Chondrocyte (in vitro differentiated cells): Measurements from ENCODE around the gene CDSN. TPM values are rescaled to one million over a fixed set of nuclear protein-coding genes. Genes with fewer than 3 reads are reported as not detected.

ENCODE experiments used
- DNase-seq: peaks from one replicate; pipeline ENCODE4 v3.0.0; 2021; ENCODE audit warnings: mixed read lengths, low spot score
- H3K27ac Mint-ChIP-seq: one replicate; pipeline ENCODE4 v1.8.0; 2021; ENCODE audit warnings: mild to moderate bottlenecking, moderate library complexity, mixed read lengths; ENCODE audit not compliant: unreplicated experiment
- H3K27me3 Mint-ChIP-seq: 2 replicates; pipeline ENCODE4 v1.8.0; 2021; ENCODE audit warnings: low read depth, mixed read lengths
- H3K36me3 Mint-ChIP-seq: 2 replicates; pipeline ENCODE4 v1.8.0; 2021; ENCODE audit warnings: low read depth, mixed read lengths
- H3K4me1 Mint-ChIP-seq: 2 replicates; pipeline ENCODE4 v1.8.0; 2021; ENCODE audit warnings: low read depth, mild to moderate bottlenecking, mixed read lengths
- H3K4me3 Mint-ChIP-seq: one replicate; pipeline ENCODE4 v1.8.0; 2021; ENCODE audit warnings: mild to moderate bottlenecking, moderate library complexity, mixed read lengths; ENCODE audit not compliant: unreplicated experiment
- H3K9me3 Mint-ChIP-seq: 2 replicates; pipeline ENCODE4 v1.8.0; 2021; ENCODE audit warnings: low read depth, mixed read lengths
- CTCF ChIP-seq: fragments of 200-600 bp; sonication (generic); IDR thresholded peaks from 2 replicates; pipeline ENCODE4 v1.5.0; 2021; ENCODE audit warnings: antibody characterized with exemption, mild to moderate bottlenecking, moderate library complexity
- total RNA-seq: library from RNA; stranded (reverse); gene quantifications from 3 replicates; pipeline ENCODE4 v1.2.1, GENCODE V29; 2021

Gene CDSN
- total RNA-seq, 1 donor from 2014 or later: 0.12 TPM

- Mint-ChIP-seq H3K4me3 (no peak overlapping the region), H3K9me3 (no peaks in the 10 kb centered on the region), H3K36me3 (no peaks in the 10 kb centered on the region), H3K27ac (no peak overlapping the region), H3K4me1 (peaks cover 9% of the 10 kb centered on the region), H3K27me3 (peaks cover 7% of the 10 kb centered on the region)
- DNase-seq: no peak
- TF ChIP-seq CTCF: no peak
Observed at GRCh38 chr6:31132806-31133205, 12.6 kb upstream of the CDSN start.

- Mint-ChIP-seq H3K27ac (no peak overlapping the region), H3K9me3 (no peaks in the 10 kb centered on the region), H3K36me3 (no peaks in the 10 kb centered on the region), H3K27me3 (peaks cover 8% of the 10 kb centered on the region), H3K4me3 (no peak overlapping the region), H3K4me1 (peaks cover 7% of the 10 kb centered on the region)
- TF ChIP-seq CTCF: no peak
- no peak for DNase-seq
Observed at GRCh38 chr6:31131595-31131994, 11.3 kb upstream of the CDSN start.

GRCh38 chr6:31130751-31131150, 10.5 kb upstream of the CDSN start:
- peaks cover 8% of the 10 kb centered on the region for H3K27me3 Mint-ChIP-seq
- H3K4me3 Mint-ChIP-seq: no peak overlapping the region
- DNase-seq: no peak
- no peaks in the 10 kb centered on the region for H3K9me3 Mint-ChIP-seq
- H3K4me1 Mint-ChIP-seq: peaks cover 15% of the 10 kb centered on the region
- no peaks in the 10 kb centered on the region for H3K36me3 Mint-ChIP-seq
- TF ChIP-seq CTCF: no peak
- H3K27ac Mint-ChIP-seq: no peak overlapping the region

GRCh38 chr6:31129130-31129529, 8.9 kb upstream of the CDSN start:
- no peaks in the 10 kb centered on the region for H3K9me3 Mint-ChIP-seq
- H3K36me3 Mint-ChIP-seq: no peaks in the 10 kb centered on the region
- no peak overlapping the region for H3K27ac Mint-ChIP-seq
- no peak overlapping the region for H3K4me3 Mint-ChIP-seq
- DNase-seq: no peak
- H3K4me1 Mint-ChIP-seq: peaks cover 27% of the 10 kb centered on the region
- peaks cover 8% of the 10 kb centered on the region for H3K27me3 Mint-ChIP-seq
- no peak for TF ChIP-seq CTCF

GRCh38 chr6:31128093-31128676, 7.9 kb upstream of the CDSN start:
- Mint-ChIP-seq H3K36me3 (no peaks in the 10 kb centered on the region), H3K4me1 (peaks cover 37% of the 10 kb centered on the region), H3K4me3 (no peak overlapping the region), H3K27me3 (peaks cover 8% of the 10 kb centered on the region), H3K27ac (no peak overlapping the region), H3K9me3 (no peaks in the 10 kb centered on the region)
- DNase-seq: no peak
- TF ChIP-seq CTCF: peak; percentile 92
